GM12873 (cell line): ENCODE results near the gene SNCB.

Experiments
- TF ChIP-seq, protein P1 (sequence below): IDR thresholded peaks from 2 replicates; pipeline ENCODE4 v1.5.1; 2012; ENCODE audit warnings: low read depth, mild to moderate bottlenecking, moderate library complexity, low read length, control low read depth; ENCODE audit not compliant: insufficient read depth; ENCODE audit errors: missing control alignments

The SNCB gene

DNA sequence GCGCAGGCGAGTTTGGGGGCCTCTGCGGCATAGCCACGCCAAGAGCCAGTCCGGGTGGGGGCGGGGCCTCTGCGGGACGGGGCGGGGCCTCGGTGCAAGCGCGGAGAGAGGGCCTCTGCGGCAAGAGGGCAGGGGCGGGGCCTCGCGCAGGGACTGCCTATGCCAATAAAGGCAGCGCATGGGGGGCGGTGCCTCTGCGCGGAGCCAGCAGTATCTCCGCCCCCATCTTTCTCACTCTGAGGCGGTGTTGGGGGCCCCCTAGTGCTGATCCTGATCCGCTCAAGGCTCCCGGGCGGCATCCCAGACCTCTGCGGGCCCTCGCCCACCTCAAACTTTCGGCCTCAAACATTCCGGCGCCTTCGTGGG, 11.1 kb downstream of the SNCB start:
- TF ChIP-seq, protein P1, sequence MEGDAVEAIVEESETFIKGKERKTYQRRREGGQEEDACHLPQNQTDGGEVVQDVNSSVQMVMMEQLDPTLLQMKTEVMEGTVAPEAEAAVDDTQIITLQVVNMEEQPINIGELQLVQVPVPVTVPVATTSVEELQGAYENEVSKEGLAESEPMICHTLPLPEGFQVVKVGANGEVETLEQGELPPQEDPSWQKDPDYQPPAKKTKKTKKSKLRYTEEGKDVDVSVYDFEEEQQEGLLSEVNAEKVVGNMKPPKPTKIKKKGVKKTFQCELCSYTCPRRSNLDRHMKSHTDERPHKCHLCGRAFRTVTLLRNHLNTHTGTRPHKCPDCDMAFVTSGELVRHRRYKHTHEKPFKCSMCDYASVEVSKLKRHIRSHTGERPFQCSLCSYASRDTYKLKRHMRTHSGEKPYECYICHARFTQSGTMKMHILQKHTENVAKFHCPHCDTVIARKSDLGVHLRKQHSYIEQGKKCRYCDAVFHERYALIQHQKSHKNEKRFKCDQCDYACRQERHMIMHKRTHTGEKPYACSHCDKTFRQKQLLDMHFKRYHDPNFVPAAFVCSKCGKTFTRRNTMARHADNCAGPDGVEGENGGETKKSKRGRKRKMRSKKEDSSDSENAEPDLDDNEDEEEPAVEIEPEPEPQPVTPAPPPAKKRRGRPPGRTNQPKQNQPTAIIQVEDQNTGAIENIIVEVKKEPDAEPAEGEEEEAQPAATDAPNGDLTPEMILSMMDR = peak; percentile 34

DNA sequence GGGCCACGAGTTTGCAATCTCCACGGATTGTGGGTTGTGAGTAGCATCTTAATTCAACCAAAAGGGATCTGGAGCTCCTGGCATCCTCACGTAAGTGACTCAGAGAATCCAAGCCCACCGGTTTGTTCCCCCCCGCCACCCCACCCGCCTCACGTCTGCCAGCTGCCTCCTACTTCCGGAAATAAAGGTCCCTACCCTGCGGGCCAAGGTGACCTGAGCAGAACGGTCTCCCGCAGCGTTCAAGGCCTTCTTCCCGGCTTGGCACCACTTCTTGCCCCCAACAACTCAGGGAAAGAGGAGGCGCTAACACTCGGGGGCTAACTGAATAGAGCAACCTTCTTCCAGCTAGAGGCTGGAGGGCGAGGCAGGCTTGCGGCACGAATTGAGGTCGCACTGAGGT, 11.6 kb downstream of the SNCB start:
- TF ChIP-seq, protein P1 = no peak

DNA sequence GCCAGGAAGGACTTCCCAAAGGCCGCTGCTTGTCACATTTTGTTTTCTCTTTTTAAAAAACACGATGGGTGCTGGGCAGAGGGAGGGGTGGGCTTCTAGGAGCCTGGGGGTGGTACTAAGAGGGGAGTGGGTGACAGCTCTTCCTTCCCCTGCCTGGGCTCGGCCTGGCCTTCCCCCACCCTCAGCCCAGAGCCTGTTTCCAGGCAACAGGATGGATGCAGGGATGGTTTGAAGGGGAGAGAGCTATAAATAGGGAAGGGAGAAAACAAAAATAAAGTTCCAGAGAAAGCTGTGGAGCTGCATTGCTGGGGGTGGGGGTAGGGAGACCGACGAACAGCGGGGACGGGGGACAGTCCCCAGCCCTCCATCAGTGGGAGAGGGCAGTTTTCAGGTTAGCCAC, 13.8 kb downstream of the SNCB start:
- TF ChIP-seq, protein P1 = no peak

DNA sequence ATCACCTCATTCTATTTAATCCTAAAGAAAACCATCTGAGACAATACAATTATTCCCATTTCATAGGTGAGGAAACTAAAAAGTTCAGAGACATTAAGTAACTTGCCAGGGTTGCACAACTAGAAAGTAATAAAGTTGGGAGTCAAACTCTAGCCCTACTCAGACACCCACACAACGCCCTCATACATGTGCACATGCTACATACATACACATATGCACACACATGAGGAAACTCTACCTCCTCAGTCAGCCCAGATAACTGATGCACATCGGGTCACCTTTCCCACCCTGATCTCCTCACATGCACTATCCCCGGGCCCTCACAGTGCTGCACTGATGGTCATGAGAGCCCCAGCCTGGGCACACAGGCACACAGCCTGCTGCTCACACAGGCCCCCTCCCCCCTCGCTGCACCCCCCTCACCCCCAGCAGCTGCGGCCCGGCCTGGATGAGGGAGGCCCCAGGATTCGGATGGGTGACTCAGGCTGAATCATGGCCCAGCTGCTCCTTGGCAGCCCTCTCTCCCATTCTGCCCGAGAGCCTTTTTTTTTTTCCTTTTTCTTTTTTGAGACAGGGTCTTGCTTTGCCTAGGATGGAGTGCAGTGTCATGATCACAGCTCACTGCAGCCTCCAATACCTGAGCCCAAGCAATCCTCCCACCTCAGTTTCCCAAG, 15.4 kb downstream of the SNCB start:
- TF ChIP-seq, protein P1 = no peak

DNA sequence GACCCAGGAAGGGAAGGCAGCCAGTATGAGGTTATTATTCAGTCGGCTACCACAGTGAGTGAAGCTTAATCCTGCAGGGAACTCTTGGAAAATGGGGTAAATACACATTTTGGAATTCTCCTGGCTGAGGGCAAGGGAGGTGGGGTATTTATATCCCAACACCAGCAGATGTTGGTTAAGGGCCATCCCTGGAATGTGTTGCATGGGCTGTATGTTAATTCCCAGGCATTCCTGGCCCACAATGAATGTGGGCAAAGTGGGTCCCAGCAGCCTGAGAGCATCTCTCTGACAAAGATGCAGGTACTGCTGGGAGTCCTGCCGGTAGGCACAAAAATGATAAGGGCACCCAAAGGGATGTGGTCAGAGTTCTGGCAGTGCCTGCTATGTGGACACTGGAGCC, 17.5 kb downstream of the SNCB start:
- TF ChIP-seq, protein P1 = no peak

DNA sequence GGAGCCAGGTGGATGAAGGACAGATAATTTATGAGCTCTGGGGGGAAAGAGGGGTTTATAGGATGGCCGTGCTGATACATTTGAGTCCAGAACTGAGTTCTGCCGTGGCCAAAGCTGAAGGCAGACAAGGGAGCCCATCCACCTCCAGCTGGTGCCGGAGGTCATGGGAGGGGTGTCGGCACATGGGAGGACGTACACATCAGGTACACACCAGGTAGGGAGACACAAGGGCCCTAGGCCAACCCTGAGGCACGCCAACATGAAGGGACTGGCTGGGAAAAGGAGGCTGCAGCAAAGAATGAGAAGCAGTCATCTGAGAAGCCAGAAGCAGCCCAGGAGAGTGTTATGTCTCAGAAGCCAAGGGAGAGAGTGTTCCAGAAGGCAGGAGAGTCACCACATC, 18.3 kb downstream of the SNCB start:
- TF ChIP-seq, protein P1 = no peak

DNA sequence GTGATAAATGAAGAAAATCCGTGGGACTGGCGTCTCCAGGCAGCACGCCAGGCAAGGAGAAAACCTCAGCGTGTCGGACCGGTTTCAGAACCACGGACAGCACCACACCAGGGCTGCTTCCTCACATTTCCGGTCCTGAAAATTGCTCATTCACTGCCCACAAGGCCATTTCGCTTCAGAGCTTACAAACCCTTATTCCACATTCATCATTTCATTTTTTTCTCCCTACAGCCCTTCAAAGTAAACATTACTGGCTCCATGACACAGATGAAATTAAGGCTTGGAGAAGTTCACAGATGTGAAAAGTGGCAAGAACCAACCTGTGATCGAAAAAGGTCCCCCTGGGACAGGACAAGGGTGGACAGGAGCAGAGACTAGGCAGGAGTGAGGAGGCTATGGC, 18.9 kb downstream of the SNCB start:
- TF ChIP-seq, protein P1 = no peak
